ENCODE data around the gene AKAP4. TPM values are rescaled to one million over a fixed set of nuclear protein-coding genes. Genes with fewer than 3 reads are reported as not detected.

The AKAP4 gene
- total RNA-seq, 1 experiment from 2014 or later, result not detected

DNA sequence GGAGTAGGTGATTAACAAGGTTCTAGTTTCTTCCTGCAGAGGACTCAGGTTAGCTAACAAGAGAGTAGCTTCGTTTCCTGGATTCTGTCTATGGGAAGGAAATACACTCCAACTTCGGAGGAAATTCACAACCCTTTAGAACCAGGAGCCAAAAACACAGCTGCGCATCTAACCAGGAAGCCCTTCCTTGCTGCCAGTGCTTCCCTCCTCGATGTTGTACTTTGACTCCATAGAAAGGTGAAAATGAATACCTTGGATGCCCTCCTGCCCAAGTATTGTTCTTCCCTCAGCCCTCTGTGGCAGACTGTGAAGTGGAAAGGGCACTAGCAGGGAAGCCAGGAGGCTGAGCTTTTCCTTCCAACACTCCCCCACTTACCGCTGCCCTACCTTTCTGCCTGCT is 35.1 kb downstream of the AKAP4 start:
- no peaks in the 10 kb centered on the region for H3K79me2 ChIP-seq (ENCODE audit: insufficient read depth, low read length)
- no peaks in the 10 kb centered on the region for H4K20me1 ChIP-seq (ENCODE audit: control insufficient read depth, insufficient read depth, insufficient read length)
- H4K91ac ChIP-seq (ENCODE audit: insufficient read length, low read depth, low read length), result no peak overlapping the region
- no peak overlapping the region for H3T11ph ChIP-seq (ENCODE audit: low read length)
- Mint-ChIP-seq H3K36me3 (ENCODE audit: insufficient read depth in 1 of 3, low read depth in 3 of 3) (peaks cover 2 to 11% (median 3%) of the 10 kb centered on the region in 3 experiments; a peak in 3 of 7 replicates), H3K9me3 (peaks cover 56 to 60% of the 10 kb centered on the region in 2 experiments), H3K27me3 (ENCODE audit: low read depth) (no peaks in the 10 kb centered on the region), H3K27ac (no peak overlapping the region), H3K4me1 (peaks cover 0 to 12% of the 10 kb centered on the region in 2 experiments; a peak in 2 of 4 replicates), H3K4me3 (no peak overlapping the region)
- no peak overlapping the region for H3K9ac ChIP-seq (ENCODE audit: extremely low read depth, insufficient read length, low read length)
- H2BK120ac ChIP-seq (ENCODE audit: low read depth, low read length, poor library complexity, severe bottlenecking), result no peak overlapping the region
- H2BK5ac ChIP-seq (ENCODE audit: insufficient read length, low read length), result no peak overlapping the region
- TF ChIP-seq, protein P1, sequence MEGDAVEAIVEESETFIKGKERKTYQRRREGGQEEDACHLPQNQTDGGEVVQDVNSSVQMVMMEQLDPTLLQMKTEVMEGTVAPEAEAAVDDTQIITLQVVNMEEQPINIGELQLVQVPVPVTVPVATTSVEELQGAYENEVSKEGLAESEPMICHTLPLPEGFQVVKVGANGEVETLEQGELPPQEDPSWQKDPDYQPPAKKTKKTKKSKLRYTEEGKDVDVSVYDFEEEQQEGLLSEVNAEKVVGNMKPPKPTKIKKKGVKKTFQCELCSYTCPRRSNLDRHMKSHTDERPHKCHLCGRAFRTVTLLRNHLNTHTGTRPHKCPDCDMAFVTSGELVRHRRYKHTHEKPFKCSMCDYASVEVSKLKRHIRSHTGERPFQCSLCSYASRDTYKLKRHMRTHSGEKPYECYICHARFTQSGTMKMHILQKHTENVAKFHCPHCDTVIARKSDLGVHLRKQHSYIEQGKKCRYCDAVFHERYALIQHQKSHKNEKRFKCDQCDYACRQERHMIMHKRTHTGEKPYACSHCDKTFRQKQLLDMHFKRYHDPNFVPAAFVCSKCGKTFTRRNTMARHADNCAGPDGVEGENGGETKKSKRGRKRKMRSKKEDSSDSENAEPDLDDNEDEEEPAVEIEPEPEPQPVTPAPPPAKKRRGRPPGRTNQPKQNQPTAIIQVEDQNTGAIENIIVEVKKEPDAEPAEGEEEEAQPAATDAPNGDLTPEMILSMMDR (conservative IDR thresholded peaks at IDR 0.05), result no peak
- no peak overlapping the region for H2AK5ac ChIP-seq (ENCODE audit: insufficient read length, low read length)
- H3K27ac ChIP-seq (ENCODE audit: insufficient read length, low read depth, low read length), result no peak overlapping the region
- H3K4me2 ChIP-seq (ENCODE audit: insufficient read depth, insufficient read length, low read length), result no peak overlapping the region
- H3K4me1 ChIP-seq (ENCODE audit: insufficient read depth, low read length), result no peaks in the 10 kb centered on the region
- H3K27me3 ChIP-seq (ENCODE audit: insufficient read depth, low read length), result no peaks in the 10 kb centered on the region
- H3K56ac ChIP-seq (ENCODE audit: insufficient read length, low read depth, low read length), result no peak overlapping the region
- no peaks in the 10 kb centered on the region for H3K79me1 ChIP-seq (ENCODE audit: insufficient read depth, low read depth, low read length, poor library complexity, severe bottlenecking)
- no peak overlapping the region for H3K14ac ChIP-seq (ENCODE audit: insufficient read depth, low read length)
- no peak overlapping the region for H2BK12ac ChIP-seq (ENCODE audit: insufficient read length, low read depth, low read length)
- WGBS (ENCODE audit: extremely low coverage, insufficient read length, low lambda C conversion rate), result no CpG with 5 or more reads among the region's 5 CpGs
- no peak for DNase-seq
- no peak overlapping the region for H4K8ac ChIP-seq (replicated peaks; ENCODE audit: insufficient read length, low read depth, low read length)
- no peaks in the 10 kb centered on the region for H3K23me2 ChIP-seq (ENCODE audit: insufficient read length, low read depth, low read length, poor library complexity, severe bottlenecking)
- no peak overlapping the region for H3K23ac ChIP-seq (ENCODE audit: insufficient read length, low read depth, low read length)
- no peak overlapping the region for H3K4ac ChIP-seq (ENCODE audit: low read depth, low read length)
- no peak overlapping the region for H2BK15ac ChIP-seq (ENCODE audit: low read depth, low read length)
- H3K18ac ChIP-seq (ENCODE audit: insufficient read length, low read depth, low read length), result no peak overlapping the region
- H3K9me3 ChIP-seq (ENCODE audit: control insufficient read depth, low read depth, low read length), result no peaks in the 10 kb centered on the region
- no peak overlapping the region for H2BK20ac ChIP-seq (ENCODE audit: low read depth, low read length, poor library complexity, severe bottlenecking)
- no peak overlapping the region for H2AFZ ChIP-seq (ENCODE audit: low read length)
- H4K5ac ChIP-seq (ENCODE audit: insufficient read length, low read depth, low read length), result no peak overlapping the region

Measured in H9 (cell line).